Gastroesophageal sphincter (tissue), 4 donors: ENCODE results near the gene TEX22. TPM values are rescaled to one million over a fixed set of nuclear protein-coding genes. Genes with fewer than 3 reads are reported as not detected.

Experiments
- ATAC-seq: fragments of 150-250 bp; one replicate; pipeline ENCODE4 v1.9.1; 2016; ENCODE audit warnings: mild to moderate bottlenecking, moderate library complexity
- H3K27ac ChIP-seq, 4 donors: fragments of 200-600 bp; sonication (generic) in 3 of 4; 1 replicate in 3 of 4; 2 replicates in 1 of 4; pipeline ENCODE4 v1.5.1; 2016 to 2019
- H3K27me3 ChIP-seq: fragments of 200-600 bp; sonication (generic); one replicate; pipeline ENCODE4 v1.5.1; 2019
- H3K36me3 ChIP-seq, 2 donors: fragments of 200-600 bp; sonication (generic); one replicate each; pipeline ENCODE4 v1.5.1; 2019; ENCODE audit warnings: control low read depth in 1 of 2
- H3K4me1 ChIP-seq, 3 donors: fragments of 200-600 bp; sonication (generic); 1 replicate in 2 of 3; 2 replicates in 1 of 3; pipeline ENCODE4 v1.5.1; 2016 to 2019; ENCODE audit warnings: control low read depth in 2 of 3
- H3K4me3 ChIP-seq, 2 donors: fragments of 200-600 bp; sonication (generic); one replicate each; pipeline ENCODE4 v1.5.1; 2019; ENCODE audit warnings: mild to moderate bottlenecking in 1 of 2, moderate library complexity in 1 of 2
- H3K9me3 ChIP-seq, 3 donors: fragments of 200-600 bp; sonication (generic); one replicate each; pipeline ENCODE4 v1.5.1; 2017 to 2019; ENCODE audit warnings: control low read depth in 2 of 3
- CTCF ChIP-seq, 4 experiments: fragments of 200-600 bp in 2 of 4; fragments of 450-650 bp in 2 of 4; sonication (generic) in 1 of 4; IDR thresholded peaks; one replicate each; pipeline ENCODE4 v1.5.1; 2017 to 2019; ENCODE audit warnings: antibody characterized with exemption in 4 of 4, mild to moderate bottlenecking in 2 of 4, moderate library complexity in 2 of 4
- EP300 ChIP-seq: sonication (generic); formaldehyde crosslinking; IDR thresholded peaks from one replicate; pipeline ENCODE4 v1.6.1; 2017; ENCODE audit warnings: antibody characterized with exemption, mild to moderate bottlenecking
- POLR2A ChIP-seq, 2 donors: fragments of 450-650 bp; IDR thresholded peaks; one replicate each; pipeline ENCODE4 v1.6.1; 2017; ENCODE audit warnings: antibody characterized with exemption in 2 of 2, mild to moderate bottlenecking in 2 of 2, moderate library complexity in 1 of 2
- POLR2AphosphoS5 ChIP-seq: sonication (generic); formaldehyde crosslinking; IDR thresholded peaks from one replicate; pipeline ENCODE4 v1.6.1; 2017; ENCODE audit warnings: antibody characterized with exemption
- WGBS, 2 donors: methylation state at CpG; one replicate each; pipeline ENCODE4 v1.1.5; 2018; ENCODE audit warnings: low coverage in 1 of 2; 5-methylcytosine and 5-hydroxymethylcytosine counted together
- total RNA-seq, 4 donors: library from RNA; depleted of rRNA; stranded (reverse); fragments of >200 nt; gene quantifications; one replicate each; pipeline ENCODE4 v1.1.0, GENCODE V29; 2016

Gene TEX22
- total RNA-seq, 4 donors from 2014 or later = 0.42 TPM; not detected in 3

- H3K27me3 ChIP-seq = peaks cover 19% of the 10 kb centered on the region
- TF ChIP-seq POLR2A (IDR thresholded peaks at IDR 0.05) (no peak), CTCF (IDR thresholded peaks at IDR 0.05) (no peak), POLR2AphosphoS5 (no peak), EP300 (no peak)
- 91 to 92% methylated on average over 8 to 9 of the region's 11 CpGs for WGBS, 2 donors
These were observed 18.3 kb downstream of the TEX22 start for GRCh38 chr14:105416671-105417070.

GRCh38 chr14:105417690-105418121 is 19.4 kb downstream of the TEX22 start:
- H3K4me3 ChIP-seq = no peak overlapping the region
- peaks cover 9% of the 10 kb centered on the region for H3K27me3 ChIP-seq
- H3K9me3 ChIP-seq = no peaks in the 10 kb centered on the region
- no peak overlapping the region for H3K27ac ChIP-seq
- ATAC-seq = no peak
- no peaks in the 10 kb centered on the region for H3K36me3 ChIP-seq
- TF ChIP-seq CTCF (IDR thresholded peaks at IDR 0.05) = no peak
- no peak for TF ChIP-seq EP300
- no peak for TF ChIP-seq POLR2A (IDR thresholded peaks at IDR 0.05)
- TF ChIP-seq POLR2AphosphoS5 = no peak
- H3K4me1 ChIP-seq = peaks cover 0 to 58% (median 31%) of the 10 kb centered on the region in 3 donors
- WGBS, 2 donors = no CpG with 5 or more reads among the region's 3 CpGs

More at GRCh38 chr14:105416671-105417070, 18.3 kb downstream of the TEX22 start:
- Histone ChIP-seq H3K36me3 (no peaks in the 10 kb centered on the region), H3K9me3 (no peaks in the 10 kb centered on the region), H3K4me1 (peaks cover 0 to 53% (median 25%) of the 10 kb centered on the region in 3 donors), H3K27ac (no peak overlapping the region), H3K4me3 (no peak overlapping the region)
- no peak for ATAC-seq

GRCh38 chr14:105418269-105419194 is 20.2 kb downstream of the TEX22 start:
- TF ChIP-seq CTCF (IDR thresholded peaks at IDR 0.05) (no peak), POLR2AphosphoS5 (no peak), EP300 (no peak), POLR2A (IDR thresholded peaks at IDR 0.05) (no peak)
- Histone ChIP-seq H3K27me3 (peaks cover under 1% of the 10 kb centered on the region), H3K36me3 (no peaks in the 10 kb centered on the region), H3K9me3 (no peaks in the 10 kb centered on the region), H3K4me1 (peaks cover 0 to 60% (median 33%) of the 10 kb centered on the region in 3 donors), H3K4me3 (peak overlapping the region; percentile 42 to 76), H3K27ac (peak overlapping the region in 2 of 4 donors; percentile 76 to 86)
- ATAC-seq = no peak
- 69 to 78% methylated on average over 7 to 9 of the region's 19 CpGs for WGBS, 2 donors

- Histone ChIP-seq H3K4me3 (peak within 1 kb of the TSS; percentile 76 to 90), H3K27me3 (no peaks in the 10 kb centered on the region), H3K36me3 (no peaks in the 10 kb centered on the region), H3K4me1 (peaks cover 0 to 57% (median 33%) of the 10 kb centered on the region in 3 donors), H3K9me3 (no peaks in the 10 kb centered on the region), H3K27ac (peak within 1 kb of the TSS; percentile 37 to 87 (median 81))
- 80% methylated on average over 2 of the region's 96 CpGs; no CpG with 5 or more reads in 1 of the 2 donors for WGBS, 2 donors
- no peak for TF ChIP-seq POLR2AphosphoS5
- no peak for TF ChIP-seq CTCF (IDR thresholded peaks at IDR 0.05)
- no peak for TF ChIP-seq EP300
- no peak for TF ChIP-seq POLR2A (IDR thresholded peaks at IDR 0.05)
- peak; percentile 65 for ATAC-seq
These were observed 21.1 kb downstream of the TEX22 start, which contains the start of gene MTA1 for GRCh38 chr14:105419195-105420091. Gene MTA1, plus strand, starts transcription at chr14:105419827. Its CDS starts 209 bp downstream, at chr14:105420036.
